ENCODE data around the gene TBKBP1.

TBKBP1 gene

GRCh38 chr17:47712330-47713023 is 18.5 kb downstream of the TBKBP1 start:
- Mint-ChIP-seq H3K36me3 (ENCODE audit: low read depth) (no peaks in the 10 kb centered on the region), H3K27ac (no peak overlapping the region), H3K27me3 (no peaks in the 10 kb centered on the region), H3K4me1 (ENCODE audit: low read depth) (peaks cover 83% of the 10 kb centered on the region), H3K4me3 (no peak overlapping the region), H3K9me3 (no peaks in the 10 kb centered on the region)

GRCh38 chr17:47713980-47714700 is 20.2 kb downstream of the TBKBP1 start:
- peaks cover 95% of the 10 kb centered on the region for H3K4me1 Mint-ChIP-seq (ENCODE audit: low read depth)
- H3K4me3 Mint-ChIP-seq = no peak overlapping the region
- no peaks in the 10 kb centered on the region for H3K27me3 Mint-ChIP-seq
- H3K9me3 Mint-ChIP-seq = no peaks in the 10 kb centered on the region
- H3K27ac Mint-ChIP-seq = no peak overlapping the region
- H3K36me3 Mint-ChIP-seq (ENCODE audit: low read depth) = no peaks in the 10 kb centered on the region

DNA sequence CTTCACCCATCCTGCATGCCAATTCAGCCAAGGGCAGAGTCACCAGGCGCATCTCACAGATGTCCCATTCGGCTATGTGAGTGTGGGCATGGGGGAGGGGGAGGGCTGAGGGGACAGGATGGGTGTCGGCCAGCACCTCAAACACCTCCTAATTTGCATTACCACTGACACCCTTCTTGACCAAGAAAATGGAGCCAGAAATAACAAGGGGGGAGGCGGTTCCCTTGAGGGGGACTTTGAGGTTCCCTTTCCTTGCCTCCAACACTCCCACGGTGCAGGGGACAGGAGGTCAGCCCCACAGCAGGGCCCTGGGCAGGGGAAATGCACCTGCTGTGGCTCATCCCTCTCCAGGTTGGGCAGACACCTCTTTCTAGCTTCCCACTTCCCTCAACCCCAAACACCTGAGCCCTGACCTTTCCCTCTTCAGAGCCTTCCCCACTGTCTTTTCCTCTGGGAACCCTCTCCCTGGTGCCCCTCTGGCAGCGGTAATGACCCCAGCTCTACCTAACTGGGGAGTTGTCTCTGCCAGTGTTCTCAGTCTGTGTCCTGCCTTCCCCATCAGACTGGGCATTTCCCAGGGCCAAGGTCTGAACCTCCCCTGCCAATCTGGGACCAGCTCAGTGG is 20.9 kb downstream of the TBKBP1 start:
- Mint-ChIP-seq H3K27me3 (no peaks in the 10 kb centered on the region), H3K9me3 (no peaks in the 10 kb centered on the region), H3K27ac (peak overlapping the region; percentile 90), H3K4me3 (peak overlapping the region; percentile 1), H3K36me3 (ENCODE audit: low read depth) (no peaks in the 10 kb centered on the region), H3K4me1 (ENCODE audit: low read depth) (peaks cover 97% of the 10 kb centered on the region)

- H3K36me3 Mint-ChIP-seq (ENCODE audit: low read depth) = no peaks in the 10 kb centered on the region
- peak overlapping the region; percentile 90 for H3K27ac Mint-ChIP-seq
- H3K27me3 Mint-ChIP-seq = no peaks in the 10 kb centered on the region
- no peaks in the 10 kb centered on the region for H3K9me3 Mint-ChIP-seq
- peaks cover 100% of the 10 kb centered on the region for H3K4me1 Mint-ChIP-seq (ENCODE audit: low read depth)
- H3K4me3 Mint-ChIP-seq = peak overlapping the region; percentile 35
Observed at GRCh38 chr17:47715669-47716325, 21.8 kb downstream of the TBKBP1 start.

- no peaks in the 10 kb centered on the region for H3K36me3 Mint-ChIP-seq (ENCODE audit: low read depth)
- H3K27me3 Mint-ChIP-seq = no peaks in the 10 kb centered on the region
- H3K4me1 Mint-ChIP-seq (ENCODE audit: low read depth) = peaks cover 100% of the 10 kb centered on the region
- peak overlapping the region; percentile 82 for H3K4me3 Mint-ChIP-seq
- peak overlapping the region; percentile 98 for H3K27ac Mint-ChIP-seq
- H3K9me3 Mint-ChIP-seq = no peaks in the 10 kb centered on the region
Observed at GRCh38 chr17:47716375-47716774, 22.4 kb downstream of the TBKBP1 start.

- H3K9me3 Mint-ChIP-seq = no peaks in the 10 kb centered on the region
- H3K27me3 Mint-ChIP-seq = no peaks in the 10 kb centered on the region
- no peaks in the 10 kb centered on the region for H3K36me3 Mint-ChIP-seq (ENCODE audit: low read depth)
- H3K27ac Mint-ChIP-seq = peak overlapping the region; percentile 98
- H3K4me1 Mint-ChIP-seq (ENCODE audit: low read depth) = peaks cover 100% of the 10 kb centered on the region
- peak overlapping the region; percentile 82 for H3K4me3 Mint-ChIP-seq
Observed at GRCh38 chr17:47717261-47717697, 23.3 kb downstream of the TBKBP1 start.

DNA sequence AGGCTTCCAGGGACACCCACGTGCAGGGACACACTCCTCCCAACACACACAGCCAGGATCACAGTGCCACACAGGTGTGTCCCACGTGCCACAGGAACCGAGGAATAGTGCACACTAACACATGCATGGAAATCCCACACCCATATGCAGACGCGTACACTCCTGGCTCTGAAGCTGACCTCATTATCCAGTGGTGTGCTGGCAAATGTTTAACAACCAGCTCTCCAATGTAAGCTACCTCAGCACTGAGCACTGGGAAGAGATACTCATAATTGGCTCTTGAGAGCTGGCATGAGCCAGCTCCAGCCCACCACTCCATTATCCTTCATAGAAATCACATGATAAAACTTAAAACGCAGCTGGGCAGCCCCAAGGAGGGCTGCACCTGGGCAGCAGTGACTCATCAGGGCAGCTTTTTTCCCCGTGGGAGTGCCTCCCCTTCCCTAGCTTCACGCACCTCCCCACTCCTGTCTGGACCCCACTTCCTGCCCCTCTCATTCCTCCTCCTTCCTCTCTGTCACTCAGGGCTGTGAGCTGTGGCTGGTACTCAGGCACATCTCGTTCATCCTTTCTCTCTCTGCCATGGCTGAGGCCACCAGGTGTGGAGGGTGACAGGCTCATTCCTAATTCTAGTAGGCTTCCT is 24.1 kb downstream of the TBKBP1 start:
- Mint-ChIP-seq H3K9me3 (no peaks in the 10 kb centered on the region), H3K4me1 (ENCODE audit: low read depth) (peaks cover 100% of the 10 kb centered on the region), H3K27ac (peak overlapping the region; percentile 98), H3K27me3 (no peaks in the 10 kb centered on the region), H3K36me3 (ENCODE audit: low read depth) (no peaks in the 10 kb centered on the region), H3K4me3 (peak overlapping the region; percentile 82)

GRCh38 chr17:47718634-47719405 is 24.9 kb downstream of the TBKBP1 start:
- no peaks in the 10 kb centered on the region for H3K9me3 Mint-ChIP-seq
- no peaks in the 10 kb centered on the region for H3K27me3 Mint-ChIP-seq
- peak overlapping the region; percentile 98 for H3K27ac Mint-ChIP-seq
- H3K36me3 Mint-ChIP-seq (ENCODE audit: low read depth) = no peaks in the 10 kb centered on the region
- H3K4me3 Mint-ChIP-seq = peak overlapping the region; percentile 82
- peaks cover 99% of the 10 kb centered on the region for H3K4me1 Mint-ChIP-seq (ENCODE audit: low read depth)

DNA sequence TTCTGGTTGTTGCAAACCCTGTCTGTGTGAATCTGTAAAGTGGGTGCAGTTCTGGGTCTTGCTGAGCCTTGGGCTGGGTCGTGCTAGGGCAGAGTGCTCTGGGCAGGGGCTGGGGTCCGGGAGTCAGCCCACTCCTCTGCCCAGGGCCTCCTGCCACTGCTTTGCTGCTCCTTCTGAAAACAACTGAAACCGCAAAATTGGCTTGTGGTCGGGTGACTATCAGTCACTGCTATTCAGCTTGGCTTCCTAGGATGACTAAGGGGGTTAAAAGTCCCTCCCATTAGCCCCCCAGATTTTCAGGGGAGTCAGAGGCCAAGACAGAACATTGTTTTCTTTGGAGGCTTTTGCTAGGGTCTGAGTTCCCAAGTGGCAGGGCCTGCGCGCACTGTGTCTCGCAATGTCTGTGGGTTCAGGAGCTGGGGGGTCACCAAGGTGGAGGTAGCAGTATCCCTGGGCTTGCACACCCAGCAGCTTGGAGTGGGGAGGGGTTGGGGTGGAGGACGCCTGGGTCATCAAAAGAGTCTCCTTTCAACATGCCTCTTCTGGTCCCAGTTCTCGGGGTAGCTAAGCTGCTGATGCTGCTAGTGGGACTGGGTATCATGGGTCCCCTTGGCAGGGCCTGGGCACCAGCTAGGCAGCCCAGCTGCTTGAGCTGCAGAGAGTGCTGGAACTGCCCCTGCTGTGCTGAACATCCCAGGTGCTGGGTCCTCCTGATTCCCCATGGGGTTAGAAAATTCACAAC is 25.6 kb downstream of the TBKBP1 start:
- Mint-ChIP-seq H3K9me3 (no peaks in the 10 kb centered on the region), H3K4me1 (ENCODE audit: low read depth) (peaks cover 95% of the 10 kb centered on the region), H3K36me3 (ENCODE audit: low read depth) (no peaks in the 10 kb centered on the region), H3K4me3 (peak overlapping the region; percentile 82), H3K27me3 (no peaks in the 10 kb centered on the region), H3K27ac (peak overlapping the region; percentile 98)

DNA sequence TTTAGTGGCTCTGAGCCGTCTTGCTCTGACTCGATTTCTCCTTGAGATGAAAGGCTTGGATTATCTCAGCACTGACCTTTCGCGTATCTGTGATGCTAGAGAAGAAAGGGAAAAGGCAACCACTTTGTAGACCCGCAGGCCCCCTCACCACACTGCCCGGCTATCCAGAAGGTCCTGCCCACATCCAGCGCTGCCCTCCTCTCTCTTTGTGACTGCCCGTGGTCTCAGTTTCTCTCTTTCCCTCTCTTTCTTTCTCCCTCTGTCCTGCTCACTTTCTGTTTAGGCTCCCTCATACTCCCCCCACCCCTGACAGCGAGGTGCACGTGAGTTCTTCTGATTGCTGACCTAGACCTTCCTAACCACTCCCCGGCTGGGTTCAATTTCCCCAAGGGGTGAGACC is 26.2 kb downstream of the TBKBP1 start:
- Mint-ChIP-seq H3K9me3 (no peaks in the 10 kb centered on the region), H3K36me3 (ENCODE audit: low read depth) (no peaks in the 10 kb centered on the region), H3K4me1 (ENCODE audit: low read depth) (peaks cover 95% of the 10 kb centered on the region), H3K27me3 (no peaks in the 10 kb centered on the region), H3K27ac (peak overlapping the region; percentile 98), H3K4me3 (peak overlapping the region; percentile 82)

DNA sequence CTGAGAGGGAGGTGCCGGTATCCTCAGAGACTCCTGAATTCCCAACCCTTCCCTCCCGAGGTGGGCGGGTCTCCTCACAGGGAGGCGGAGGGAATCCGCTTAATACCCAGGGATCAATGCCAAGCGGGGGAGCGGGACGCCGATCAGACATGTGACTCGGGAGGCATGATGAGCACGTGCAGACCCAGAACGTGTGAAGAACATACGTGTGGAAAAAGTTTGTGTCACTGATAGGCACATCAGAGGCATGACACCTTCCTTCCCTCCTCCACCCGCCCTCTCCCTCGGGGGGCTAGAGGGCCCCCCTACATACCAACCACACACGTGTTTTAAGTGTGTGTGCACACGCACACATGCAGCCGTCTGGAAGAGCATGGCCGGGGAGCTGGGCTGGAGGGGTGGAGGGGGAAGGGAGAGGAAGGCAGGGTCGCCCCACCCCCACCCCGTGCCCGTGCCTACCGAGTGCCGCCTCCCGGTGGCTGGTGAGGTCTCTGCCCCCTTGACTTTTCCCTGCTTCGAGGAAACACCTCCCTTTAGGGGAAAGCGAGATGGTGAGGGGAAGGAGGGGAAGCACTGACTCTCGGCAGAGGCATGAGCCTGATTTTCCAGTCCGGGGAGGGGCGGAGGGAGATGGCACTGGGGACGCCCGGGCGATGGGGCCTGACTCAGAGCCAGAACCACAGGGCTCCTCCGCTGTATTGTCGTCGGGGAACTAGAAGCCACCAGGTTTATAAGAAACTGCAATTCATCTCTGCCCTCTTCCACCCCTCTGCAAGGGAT is 27.0 kb downstream of the TBKBP1 start:
- no peaks in the 10 kb centered on the region for H3K27me3 Mint-ChIP-seq
- peak overlapping the region; percentile 82 for H3K4me3 Mint-ChIP-seq
- no peaks in the 10 kb centered on the region for H3K9me3 Mint-ChIP-seq
- no peaks in the 10 kb centered on the region for H3K36me3 Mint-ChIP-seq (ENCODE audit: low read depth)
- H3K27ac Mint-ChIP-seq = peak overlapping the region; percentile 98
- peaks cover 94% of the 10 kb centered on the region for H3K4me1 Mint-ChIP-seq (ENCODE audit: low read depth)

- H3K36me3 Mint-ChIP-seq (ENCODE audit: low read depth) = no peaks in the 10 kb centered on the region
- peak overlapping the region; percentile 82 for H3K4me3 Mint-ChIP-seq
- H3K27ac Mint-ChIP-seq = peak overlapping the region; percentile 98
- H3K9me3 Mint-ChIP-seq = no peaks in the 10 kb centered on the region
- H3K4me1 Mint-ChIP-seq (ENCODE audit: low read depth) = peaks cover 94% of the 10 kb centered on the region
- H3K27me3 Mint-ChIP-seq = no peaks in the 10 kb centered on the region
Observed at GRCh38 chr17:47721725-47722124, 27.8 kb downstream of the TBKBP1 start.

DNA sequence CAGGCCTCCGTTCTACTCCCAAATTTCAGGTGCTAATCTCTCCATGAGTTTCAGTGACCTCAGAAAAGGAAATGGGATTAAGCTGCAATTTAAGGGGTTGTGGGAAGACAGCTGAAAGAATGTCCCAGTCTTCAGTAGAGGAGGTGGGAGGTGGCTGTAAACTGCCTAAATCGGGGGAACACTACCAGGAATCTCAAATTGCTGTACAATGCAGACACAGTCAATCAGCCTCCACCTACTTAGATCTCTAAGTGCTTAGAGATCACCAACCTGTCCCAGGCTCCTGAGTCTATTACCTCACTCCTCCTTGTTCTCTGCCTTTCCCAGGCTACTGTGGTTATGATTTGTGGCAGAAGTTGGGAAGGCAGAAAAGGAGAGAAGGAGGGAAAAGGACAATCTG is 30.7 kb downstream of the TBKBP1 start:
- peak overlapping the region; percentile 73 for H3K27ac Mint-ChIP-seq
- no peak overlapping the region for H3K4me3 Mint-ChIP-seq
- peaks cover 94% of the 10 kb centered on the region for H3K4me1 Mint-ChIP-seq (ENCODE audit: low read depth)
- no peaks in the 10 kb centered on the region for H3K27me3 Mint-ChIP-seq
- H3K36me3 Mint-ChIP-seq (ENCODE audit: low read depth) = no peaks in the 10 kb centered on the region
- no peaks in the 10 kb centered on the region for H3K9me3 Mint-ChIP-seq

Measured in stimulated activated naive CD8-positive, alpha-beta T cell treated with anti-CD3 and anti-CD28 coated beads, Interleukin-15, Interleukin-2, amounts not matched to agents 100 ng/mL and 50 ng/mL, for 24 hours (primary cell).